ENCODE measurements around the gene CGB3.
A peak's percentile ranks its signal among the peaks of the same experiment; 100 is the strongest.
"Not testable (repeated sequence)": the region's sequence is repeated elsewhere in the genome, so short reads cannot be mapped to it uniquely, and the experiment has no call there.

Gene CGB3

DNA sequence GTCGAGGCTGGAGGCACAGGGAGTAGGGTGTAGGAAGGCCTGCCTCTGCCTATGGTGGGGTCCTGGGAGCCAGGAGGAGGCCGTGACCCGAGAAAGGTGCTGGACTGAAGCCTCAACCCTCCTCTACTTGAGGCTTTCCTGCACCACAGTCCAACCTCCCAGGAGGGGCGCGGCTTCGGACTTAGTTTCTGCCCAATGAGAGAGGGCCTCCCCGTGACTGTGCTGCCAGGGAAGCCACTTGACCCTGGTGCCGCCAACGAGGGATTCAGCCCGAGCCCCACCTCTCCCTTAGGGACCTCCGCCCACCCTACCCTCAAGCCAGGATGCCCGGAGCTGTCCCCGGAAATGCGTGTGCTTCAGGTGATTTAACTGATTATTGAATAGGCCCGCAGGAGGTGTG, at the start of gene CGB3:
TSS of gene CGB3 (minus strand) at position 101 of the 400 bp plus-strand sequence. CDS start 362 bp downstream, outside the sequence.
- not testable (repeated sequence) for DNase-seq

DNA sequence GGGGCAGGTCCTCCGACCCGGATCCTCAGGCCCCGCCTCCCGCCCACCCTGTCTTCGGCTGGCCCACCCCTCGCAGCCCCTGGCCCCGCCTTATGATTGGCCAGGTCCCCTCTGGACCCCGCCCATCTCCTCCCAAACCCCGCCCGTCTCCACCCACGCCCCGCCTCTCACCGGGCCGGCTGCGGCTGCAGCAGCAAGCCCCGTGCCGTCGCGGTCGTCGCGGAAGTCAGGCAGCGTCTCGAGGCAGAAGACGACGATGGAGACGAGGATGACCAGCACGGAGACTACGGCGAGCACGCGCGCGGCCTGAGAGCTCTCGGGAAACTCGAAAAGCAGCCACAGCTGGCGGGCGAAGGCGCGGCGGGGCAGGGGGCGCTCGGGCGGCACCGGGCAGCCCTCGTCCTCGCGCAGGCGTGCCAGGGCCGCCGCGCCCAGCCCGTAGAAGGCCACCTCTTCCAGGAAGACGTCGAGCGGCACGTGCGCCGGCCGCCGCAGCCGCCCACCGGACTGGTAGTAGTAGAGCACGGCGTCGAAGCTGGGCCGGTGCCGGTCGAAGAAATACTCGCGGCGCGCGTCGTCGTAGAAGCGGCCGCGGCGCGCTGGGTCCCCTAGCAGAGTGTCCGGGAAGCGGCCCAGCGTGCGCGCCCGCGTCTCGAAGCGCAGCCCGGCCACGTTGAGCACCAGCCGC, 47.9 kb upstream of the CGB3 start:
- peak in 1 of 2 experiments; percentile 23 for DNase-seq

DNA sequence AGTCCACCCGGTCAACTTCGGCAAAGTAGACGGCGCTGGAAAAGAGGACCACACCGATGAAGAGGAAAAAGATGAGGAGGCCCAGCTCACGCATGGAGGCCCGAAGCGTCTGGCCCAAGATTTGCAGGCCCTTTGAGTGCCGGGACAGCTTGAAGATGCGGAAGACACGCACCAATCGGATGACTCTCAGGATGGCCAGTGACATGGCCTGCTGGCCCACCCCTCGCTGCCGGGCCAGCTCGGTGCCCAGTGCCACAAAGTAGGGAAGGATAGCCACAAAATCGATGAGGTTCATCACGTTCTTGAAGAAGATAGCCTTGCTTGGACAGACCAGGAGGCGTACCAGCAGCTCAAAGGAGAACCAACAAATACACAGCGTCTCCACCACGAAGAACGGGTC, 46.3 kb upstream of the CGB3 start:
- DNase-seq = no peak

DNA sequence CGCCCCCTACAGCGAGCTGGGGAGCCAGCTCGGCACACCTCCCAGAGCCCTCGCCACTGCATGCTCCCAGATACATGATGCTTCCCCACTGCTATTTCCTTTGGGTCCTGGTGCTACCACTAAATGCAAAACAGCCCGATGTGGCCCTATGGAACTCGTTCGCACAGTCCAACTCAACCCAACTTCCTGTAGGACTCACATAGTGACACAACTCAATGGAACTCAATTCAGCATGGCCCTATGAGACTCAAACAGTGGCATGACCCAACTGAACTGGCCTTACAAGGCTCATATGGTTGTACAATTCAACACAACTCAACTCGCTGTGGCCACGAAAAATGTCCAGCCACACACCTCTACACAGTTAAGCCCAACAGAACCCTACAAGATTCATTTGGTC, 44.9 kb upstream of the CGB3 start:
- DNase-seq = no peak

DNA sequence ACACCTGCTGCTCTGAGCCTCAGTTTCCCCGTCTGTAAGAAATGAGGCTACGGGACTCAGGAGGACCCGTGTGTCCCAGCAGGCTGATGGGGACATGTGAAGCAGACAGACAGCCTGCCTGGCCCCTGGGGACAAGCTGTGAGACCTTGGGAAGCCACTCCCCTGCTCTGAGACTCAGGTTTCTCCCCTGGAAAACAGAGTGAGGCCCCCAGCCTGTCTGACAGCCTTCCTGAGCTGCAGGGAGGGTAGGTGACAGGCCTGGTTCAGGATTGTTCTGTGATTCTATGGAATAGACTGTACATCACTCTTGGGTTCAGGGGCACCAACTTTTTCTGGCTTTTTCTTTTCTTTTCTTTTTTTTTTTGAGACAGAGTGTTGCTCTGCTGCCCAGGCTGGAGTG, 43.4 kb upstream of the CGB3 start:
- no peak for DNase-seq

DNA sequence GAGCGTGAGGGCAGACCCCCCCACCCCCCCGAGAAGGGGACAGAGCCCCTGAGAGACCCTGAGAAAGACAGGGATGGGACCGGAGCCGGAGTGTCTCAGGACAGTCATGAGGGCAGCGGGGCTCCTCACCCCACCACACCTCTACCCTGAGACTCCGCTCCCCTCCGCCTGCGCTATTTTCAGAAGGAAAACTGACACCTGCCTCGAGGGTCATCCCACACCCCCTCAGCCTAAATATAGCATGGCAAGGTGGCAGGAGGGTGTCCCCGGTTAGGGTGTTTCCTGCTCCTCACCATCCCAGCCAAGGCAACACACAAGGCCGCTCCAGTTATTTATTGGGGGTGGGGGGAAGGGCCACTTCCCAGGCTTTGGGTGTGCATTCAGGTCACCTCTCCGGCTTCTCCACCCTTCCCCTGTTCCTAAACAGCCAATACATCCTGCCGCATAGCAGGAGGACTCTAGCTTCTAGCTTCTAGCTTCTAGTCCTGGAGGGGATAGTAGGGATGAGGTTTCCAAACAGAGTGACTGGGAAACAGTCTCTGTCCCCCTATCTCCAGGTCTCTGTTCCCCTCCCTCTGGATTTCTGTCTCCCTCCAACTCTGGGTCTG, 41.9 kb upstream of the CGB3 start:
- DNase-seq = no peak

DNA sequence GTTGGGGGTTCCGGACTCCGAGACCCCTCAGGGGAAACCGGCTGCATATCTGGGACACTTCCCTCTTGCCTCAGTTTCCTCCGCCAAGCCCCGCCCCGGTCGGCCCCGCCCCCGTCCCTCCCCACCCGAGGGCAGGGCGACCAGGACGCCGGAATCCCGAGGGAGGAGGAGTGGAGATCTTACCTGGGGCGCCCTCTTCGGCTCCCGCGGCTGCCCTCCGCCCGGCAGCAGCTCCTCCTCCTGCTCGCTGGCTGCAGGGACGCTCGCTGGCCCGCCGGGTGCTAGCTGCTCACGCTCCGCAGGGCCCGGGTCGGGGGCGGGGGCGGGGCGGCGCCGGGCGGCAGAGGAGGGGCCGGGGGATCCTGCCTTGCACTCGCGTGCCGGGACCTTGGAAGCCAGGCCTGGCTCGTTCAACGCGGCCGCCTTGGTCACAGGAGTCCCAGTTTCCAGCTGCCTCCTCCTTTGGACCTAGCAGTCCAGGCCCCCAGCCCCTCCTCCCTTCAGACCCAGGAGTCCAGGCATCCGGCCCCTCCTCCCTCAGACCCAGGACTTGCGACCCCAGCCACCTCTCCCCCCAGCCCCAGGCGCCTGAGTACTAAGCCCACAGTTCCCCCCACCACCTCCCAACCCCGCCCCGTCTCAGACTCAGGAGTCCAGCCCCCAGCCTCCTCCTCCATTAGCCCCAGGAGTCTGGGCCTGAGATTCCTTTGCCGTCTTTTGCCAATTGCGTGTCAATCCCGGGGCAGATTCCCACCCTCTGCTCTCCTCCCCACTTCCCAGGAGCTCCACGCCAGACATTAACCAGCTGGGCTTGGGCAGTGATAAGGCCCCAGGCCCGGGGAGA, 40.9 kb upstream of the CGB3 start, which contains the start of gene NTF4:
TSS of gene NTF4 (minus strand) at position 51 of the 844 bp plus-strand sequence. CDS start 2,821 bp downstream, outside the sequence.
- no peak for DNase-seq

DNA sequence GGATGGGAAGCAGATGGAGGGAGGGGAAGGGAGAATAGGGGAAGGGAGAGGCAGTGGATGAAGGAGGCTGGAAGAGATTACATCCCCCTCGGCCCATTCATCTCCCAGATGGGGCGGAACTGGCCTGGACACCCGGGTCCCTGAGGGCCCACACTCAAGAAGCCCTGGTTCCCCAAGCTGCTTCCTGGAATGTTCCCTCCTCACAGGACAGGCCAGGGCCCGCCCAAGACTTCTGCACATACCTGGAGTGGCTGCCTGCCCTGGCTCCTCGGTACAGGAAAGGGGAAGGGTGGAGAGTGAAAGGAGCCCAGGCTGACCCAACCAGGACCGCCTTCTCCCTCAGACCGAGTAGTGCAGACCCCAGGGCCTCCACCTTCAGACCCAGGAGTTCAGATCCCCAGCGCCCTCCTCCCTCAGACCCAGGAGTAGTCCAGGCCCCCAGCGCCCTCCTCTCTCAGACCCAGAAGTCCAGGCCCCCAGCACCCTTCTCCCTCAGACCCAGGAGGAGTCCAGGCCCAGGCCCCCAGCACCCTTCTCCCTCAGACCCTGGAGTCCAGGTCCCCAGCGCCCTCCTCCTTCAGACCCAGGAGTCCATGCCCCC, 40.0 kb upstream of the CGB3 start:
- no peak for DNase-seq

DNA sequence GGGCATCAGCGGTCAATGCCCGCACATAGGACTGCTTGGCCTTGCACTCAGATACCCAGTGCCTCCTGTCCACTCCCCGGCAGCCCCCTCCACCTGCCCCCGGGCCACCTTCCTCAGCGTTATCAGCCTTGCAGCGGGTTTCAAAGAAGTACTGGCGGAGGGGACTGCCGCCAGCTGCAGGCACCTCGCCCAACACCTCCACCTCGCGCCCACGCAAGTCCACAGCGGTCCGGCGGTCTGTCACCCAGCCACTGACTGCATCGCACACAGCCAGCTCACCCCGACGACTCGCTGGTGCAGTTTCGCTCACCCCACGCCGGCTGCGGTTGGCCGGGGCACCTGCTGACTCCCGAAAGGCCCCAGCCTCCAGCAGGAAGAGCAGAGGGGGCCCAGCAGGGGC, 37.3 kb upstream of the CGB3 start:
- no peak for DNase-seq

DNA sequence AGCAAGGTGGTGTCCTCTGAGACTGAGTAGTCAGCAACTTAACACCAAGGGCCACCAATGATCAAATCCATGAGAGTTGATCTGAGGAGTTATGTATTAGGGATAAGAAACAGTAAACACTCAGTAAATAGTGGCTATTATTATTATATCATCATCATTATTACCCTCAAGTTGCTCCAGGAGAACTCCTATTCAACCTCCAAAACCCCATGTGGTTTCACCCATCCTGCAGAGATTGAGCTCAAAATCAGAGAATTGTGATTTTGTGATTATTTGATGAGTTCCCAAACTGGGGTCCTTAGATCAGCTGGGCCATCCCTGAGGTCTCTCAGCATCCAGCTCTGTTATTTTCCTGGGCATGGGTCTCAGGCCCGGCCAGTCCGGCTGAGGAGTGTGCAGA, 36.9 kb upstream of the CGB3 start:
- no peak for DNase-seq

DNA sequence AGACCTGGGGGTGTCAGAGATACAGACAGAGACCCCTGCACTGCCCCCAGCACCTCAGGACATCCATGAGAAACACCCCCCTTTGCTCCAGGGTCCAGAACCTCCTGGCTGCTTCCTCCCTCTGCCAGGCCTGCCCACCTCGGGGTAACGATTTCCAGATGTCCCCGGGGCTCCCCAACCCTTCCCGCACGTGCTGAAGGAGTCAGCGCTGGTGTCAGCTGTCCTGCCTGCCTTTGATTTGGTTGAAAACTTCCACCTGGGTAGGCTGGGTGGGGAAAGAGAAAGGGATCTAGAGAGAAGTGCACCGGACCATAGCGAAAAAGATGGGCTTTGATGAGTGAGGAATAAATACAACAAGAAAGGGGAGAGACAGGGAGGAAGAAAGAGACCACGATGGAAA, 34.9 kb upstream of the CGB3 start:
- DNase-seq = no peak

DNA sequence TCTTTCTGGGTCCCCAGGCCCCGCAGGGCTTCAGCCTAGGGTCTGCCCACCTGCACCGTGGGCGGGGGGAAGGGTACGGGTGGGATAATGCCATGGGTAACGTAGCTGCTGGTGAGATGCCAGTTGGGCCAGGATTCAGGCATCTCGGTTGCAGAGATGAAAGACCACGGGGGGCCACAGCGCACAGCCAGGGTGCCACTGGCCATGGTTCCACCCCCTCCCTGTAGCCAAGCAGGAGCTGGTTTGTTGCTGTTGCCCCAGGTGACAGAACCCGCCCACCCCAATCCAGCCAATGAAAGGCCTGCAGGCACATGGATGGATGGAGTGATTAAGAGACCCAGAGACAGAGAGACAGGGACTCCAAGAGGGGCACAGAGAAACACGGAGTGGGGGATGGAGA, 34.4 kb upstream of the CGB3 start:
- no peak for DNase-seq

DNA sequence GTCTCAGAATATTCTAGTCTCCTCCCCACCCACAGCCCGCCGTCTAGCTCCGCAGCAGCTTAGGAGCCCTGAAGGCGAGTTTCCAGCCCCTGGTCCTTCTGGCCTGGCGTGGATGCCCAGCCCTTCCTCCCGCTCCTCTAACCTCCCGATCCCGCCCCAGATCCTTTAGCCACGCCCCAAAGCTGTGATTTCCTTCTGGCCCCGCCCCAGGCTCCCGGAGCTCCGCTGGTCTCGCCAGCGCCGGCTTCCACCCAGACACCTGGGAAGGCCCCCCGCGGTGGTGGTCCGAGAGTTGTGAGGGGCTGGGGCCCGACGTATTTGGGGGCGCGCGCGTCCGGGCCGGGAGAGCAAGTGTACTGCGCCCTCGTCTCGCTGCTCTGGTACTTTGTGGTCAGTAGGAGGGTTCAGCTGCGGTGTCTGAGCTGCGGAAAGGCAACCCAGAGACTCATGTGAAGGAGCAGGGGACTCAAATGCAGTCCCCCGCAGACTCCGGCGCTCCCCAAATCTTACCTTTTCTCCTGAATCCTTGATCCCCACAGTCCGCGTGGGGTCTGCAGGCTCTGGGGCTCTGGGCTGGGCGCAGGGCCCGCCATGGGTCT, 33.6 kb upstream of the CGB3 start, which contains the start of gene CGB7:
TSS of gene CGB7 (minus strand) at position 114 of the 599 bp plus-strand sequence. CDS start 2,374 bp downstream, outside the sequence.
- peak; percentile 18 to 32 for DNase-seq

DNA sequence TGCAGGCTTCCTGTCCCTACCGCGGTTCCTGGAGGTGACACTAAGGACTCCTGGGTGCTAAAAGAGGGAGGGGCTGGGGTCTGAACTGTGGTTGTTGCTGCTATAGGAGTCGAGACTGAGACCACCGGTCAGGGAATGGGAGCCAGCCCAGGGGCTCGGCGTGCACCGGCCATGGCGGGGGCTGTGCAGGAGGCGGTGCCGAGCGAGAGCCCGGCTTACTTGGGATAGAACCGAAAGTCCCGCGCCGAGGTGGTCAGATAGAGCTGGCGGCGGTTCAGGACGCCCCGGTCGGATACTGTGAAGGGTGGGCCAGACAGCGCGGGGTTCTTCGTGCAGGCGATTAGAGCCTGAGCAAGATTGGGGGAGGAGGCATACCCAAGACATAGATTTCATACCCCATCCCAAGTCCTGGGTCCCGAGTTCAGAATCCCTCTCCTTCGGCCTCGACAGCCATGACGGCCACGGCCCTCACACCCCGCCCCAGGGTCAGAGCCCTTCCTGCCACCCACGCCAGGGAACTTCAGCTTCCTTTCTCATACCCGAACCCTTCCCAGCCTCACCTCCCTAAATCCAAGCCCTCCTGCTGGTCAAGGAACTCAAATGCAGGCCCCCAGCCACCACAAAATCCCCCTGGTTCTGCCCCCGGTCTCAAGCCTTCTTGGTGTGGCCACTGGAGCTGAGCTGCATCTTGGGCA, 32.9 kb upstream of the CGB3 start:
- DNase-seq = not testable (repeated sequence)

DNA sequence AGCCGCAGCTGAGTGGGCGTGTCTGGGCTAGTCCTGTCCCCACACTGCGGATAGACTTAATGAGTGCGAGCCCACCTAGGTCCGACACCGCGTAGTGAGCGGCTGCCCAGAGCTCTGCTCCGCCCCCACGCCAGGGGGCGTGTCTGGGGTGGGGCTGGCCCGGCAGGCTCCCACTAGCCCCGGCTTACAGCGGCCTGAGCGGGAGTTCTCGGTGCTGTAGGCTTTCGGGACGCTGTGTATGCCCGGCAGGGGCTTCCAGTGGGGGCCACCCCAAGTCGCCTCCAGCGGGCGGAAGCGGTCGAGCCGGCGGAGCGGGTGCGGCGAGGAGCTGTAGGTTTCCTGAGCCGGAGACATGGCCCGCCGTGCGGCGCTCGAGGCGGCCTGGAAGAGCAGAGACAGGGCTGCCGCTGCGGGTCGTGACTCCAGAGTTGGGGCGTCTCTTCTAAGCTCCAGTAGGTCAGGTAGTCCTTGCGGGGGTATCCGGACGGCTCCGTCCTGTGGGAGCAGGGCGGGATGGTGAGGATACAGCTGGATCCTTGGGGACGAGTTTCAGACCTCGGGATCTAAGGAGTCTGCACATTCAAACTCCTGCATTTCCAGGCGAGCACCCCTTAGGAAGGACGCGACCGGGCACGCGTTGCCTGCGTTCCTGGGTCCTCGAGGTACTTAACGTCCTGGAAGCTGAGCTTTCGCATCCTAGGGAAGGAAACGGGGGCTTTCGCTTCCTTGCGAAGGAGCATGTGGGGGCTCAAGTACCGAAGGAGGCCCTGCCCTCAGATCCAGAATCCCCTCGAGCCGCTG, 32.2 kb upstream of the CGB3 start:
- peak; percentile 29 for DNase-seq

DNA sequence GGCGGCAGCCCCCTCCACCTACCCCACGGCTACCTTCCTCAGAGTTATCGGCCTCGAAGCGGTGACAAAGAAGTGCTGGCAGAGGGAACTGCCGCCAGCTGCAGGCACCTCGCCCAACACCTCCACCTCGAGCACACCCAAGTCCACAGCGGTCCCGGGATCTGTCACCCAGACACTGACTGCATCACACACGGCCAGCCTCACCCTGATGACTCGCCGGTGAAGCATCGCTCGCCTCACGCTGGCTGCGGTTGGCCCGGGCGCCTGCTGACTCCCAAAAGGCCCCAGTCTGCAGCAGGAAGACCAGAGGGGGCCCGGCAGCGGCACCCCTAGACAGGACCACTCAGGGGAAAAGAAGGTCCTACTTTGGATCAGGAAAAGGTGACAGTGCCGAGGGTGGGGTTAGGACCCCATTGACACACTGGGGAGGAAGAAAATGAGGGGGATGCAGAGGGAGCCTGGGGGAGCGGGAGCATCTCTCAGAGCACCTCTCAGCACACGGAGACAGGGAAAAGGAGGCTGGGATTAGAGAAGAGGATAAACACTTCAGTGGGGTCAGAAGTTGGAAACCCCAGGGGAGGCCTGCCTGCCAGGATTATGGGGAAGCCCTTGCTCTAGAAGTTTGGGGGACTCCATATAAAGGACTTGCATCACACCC, 26.4 kb upstream of the CGB3 start:
- not testable (repeated sequence) for DNase-seq

DNA sequence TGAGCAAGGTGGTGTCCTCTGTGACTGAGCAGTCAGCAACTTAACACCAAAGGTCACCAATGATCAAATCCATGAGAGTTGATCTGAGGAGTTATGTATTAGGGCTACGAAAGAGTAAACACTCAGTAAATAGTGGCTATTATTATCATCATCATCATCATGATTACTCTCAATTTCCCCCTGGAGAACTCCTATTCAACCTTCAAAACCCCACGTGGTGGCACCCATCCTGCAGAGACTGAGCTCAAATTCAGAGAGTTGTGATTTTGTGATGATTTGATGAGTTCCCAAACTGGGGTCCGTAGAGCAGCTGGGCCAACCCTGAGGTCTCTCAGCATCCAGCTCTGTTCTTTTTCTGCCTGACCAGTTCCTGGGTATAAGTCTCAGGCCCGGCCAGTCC, 25.7 kb upstream of the CGB3 start:
- not testable (repeated sequence) for DNase-seq

DNA sequence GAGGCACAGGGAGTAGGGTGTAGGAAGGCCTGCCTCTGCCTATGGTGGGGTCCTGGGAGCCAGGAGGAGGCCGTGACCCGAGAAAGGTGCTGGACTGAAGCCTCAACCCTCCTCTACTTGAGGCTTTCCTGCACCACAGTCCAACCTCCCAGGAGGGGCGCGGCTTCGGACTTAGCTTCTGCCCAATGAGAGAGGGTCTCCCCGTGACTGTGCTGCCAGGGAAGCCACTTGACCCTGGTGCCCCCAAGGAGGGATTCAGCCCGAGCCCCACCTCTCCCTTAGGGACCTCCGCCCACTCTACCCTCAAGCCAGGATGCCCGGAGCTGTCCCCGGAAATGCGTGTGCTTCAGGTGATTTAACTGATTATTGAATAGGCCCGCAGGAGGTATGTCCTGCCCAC, 24.9 kb upstream of the CGB3 start, which contains the start of gene CGB8:
TSS of gene CGB8 (minus strand) at position 101 of the 400 bp plus-strand sequence. CDS start 372 bp downstream, outside the sequence.
- DNase-seq = not testable (repeated sequence)

DNA sequence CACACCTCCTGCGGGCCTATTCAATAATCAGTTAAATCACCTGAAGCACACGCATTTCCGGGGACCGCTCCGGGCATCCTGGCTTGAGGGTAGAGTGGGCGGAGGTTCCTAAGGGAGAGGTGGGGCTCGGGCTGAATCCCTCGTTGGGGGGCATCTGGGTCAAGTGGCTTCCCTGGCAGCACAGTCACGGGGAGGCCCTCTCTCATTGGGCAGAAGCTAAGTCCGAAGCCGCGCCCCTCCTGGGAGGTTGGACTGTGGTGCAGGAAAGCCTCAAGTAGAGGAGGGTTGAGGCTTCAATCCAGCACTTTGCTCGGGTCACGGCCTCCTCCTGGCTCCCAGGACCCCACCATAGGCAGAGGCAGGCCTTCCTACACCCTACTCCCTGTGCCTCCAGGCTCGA, 19.4 kb upstream of the CGB3 start, which contains the start of gene CGB5:
TSS of gene CGB5 (plus strand) at position 301 of the 400 bp plus-strand sequence. CDS start 362 bp downstream, outside the sequence.
- not testable (repeated sequence) for DNase-seq

DNA sequence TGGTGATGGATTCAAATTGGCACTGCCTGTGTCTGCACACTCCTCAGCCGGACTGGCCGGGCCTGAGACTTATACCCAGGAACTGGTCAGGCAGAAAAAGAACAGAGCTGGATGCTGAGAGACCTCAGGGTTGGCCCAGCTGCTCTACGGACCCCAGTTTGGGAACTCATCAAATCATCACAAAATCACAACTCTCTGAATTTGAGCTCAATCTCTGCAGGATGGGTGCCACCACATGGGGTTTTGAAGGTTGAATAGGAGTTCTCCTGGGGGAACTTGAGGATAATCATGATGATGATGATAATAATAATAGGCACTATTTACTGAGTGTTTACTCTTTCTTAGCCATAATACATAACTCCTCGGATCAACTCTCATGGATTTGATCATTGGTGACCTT, 18.5 kb upstream of the CGB3 start:
- not testable (repeated sequence) for DNase-seq
